ENCODE results near the gene WDR55.
"Not testable (repeated sequence)": the region's sequence is repeated elsewhere in the genome, so short reads cannot be mapped to it uniquely, and the experiment has no call there.

Gene WDR55

DNA sequence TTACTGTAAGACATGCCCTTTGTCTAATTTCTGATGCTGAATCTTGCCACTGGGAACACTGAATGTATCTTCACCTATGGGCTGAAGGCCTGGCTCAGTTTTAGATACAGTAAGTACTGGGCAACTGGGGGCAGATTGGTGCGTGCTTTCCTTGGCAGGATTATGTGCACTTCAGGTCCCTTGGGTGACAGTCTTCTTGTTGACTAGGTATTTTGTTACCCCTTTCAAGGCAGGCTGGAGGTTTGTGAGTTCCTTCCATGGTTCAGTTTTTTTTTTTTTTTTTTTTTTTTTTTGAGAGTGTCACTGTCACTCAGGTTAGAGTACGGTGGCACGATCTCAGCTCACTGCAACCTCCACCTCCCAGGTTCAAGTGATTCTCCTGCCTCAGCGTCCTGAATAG, 43.1 kb downstream of the WDR55 start:
- no peak overlapping the region for H3K4me3 ChIP-seq (ENCODE audit: low read depth, low read length)
- TF ChIP-seq, protein P1, sequence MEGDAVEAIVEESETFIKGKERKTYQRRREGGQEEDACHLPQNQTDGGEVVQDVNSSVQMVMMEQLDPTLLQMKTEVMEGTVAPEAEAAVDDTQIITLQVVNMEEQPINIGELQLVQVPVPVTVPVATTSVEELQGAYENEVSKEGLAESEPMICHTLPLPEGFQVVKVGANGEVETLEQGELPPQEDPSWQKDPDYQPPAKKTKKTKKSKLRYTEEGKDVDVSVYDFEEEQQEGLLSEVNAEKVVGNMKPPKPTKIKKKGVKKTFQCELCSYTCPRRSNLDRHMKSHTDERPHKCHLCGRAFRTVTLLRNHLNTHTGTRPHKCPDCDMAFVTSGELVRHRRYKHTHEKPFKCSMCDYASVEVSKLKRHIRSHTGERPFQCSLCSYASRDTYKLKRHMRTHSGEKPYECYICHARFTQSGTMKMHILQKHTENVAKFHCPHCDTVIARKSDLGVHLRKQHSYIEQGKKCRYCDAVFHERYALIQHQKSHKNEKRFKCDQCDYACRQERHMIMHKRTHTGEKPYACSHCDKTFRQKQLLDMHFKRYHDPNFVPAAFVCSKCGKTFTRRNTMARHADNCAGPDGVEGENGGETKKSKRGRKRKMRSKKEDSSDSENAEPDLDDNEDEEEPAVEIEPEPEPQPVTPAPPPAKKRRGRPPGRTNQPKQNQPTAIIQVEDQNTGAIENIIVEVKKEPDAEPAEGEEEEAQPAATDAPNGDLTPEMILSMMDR (IDR thresholded peaks at IDR 0.05; ENCODE audit: insufficient read depth, low read length, missing control alignments), result no peak
- ChIA-PET CTCF (no interaction called here), POLR2A (no interaction called here)
- no peak for DNase-seq (ENCODE audit: low read depth, low spot score)

DNA sequence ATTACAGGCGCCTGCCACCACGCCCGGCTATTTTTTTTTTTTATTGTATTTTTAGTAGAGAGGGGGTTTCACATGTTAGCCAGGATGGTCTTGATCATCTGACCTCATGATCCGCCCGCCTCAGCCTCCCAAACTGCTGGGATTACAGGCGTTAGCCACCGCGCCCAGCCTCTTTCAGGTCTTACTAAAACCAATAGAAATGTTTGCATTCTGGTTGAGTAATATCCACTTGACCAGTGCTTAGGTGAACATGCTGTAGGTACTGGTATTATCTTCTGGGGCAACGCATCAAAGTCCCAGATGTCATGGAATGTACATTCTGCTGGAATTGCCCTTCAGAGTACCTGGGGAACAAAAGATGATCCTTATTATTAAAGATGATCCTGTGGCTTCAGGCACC, 44.1 kb downstream of the WDR55 start:
- DNase-seq (ENCODE audit: low read depth, low spot score); H3K4me3 ChIP-seq (ENCODE audit: low read depth, low read length); CTCF ChIA-PET: not testable (repeated sequence)
- POLR2A ChIA-PET, result interaction anchor here (1.4 kb wide), 1 partner anchor 10 kb away, joined by 3 read pairs; no protein-coding TSS in a partner anchor

GRCh38 chr5:140710899-140711552, 46.3 kb downstream of the WDR55 start:
- peak; percentile 94 for DNase-seq (ENCODE audit: low read depth, low spot score)
- H3K4me3 ChIP-seq (ENCODE audit: low read depth, low read length), result peak overlapping the region; percentile 67
- POLR2A ChIA-PET, result interaction anchor here (1.1 to 2.3 kb wide), 3 partner anchors 11 to 154 kb away, joined by 4 to 8 read pairs (median 6); partner anchors contain the start of genes HARS1, HARS2, SRA1 and ZMAT2
- CTCF ChIA-PET, result interaction anchor here (0.7 to 2.1 kb wide), 6 partner anchors 8 to 348 kb away, joined by 3 to 9 read pairs (median 3); no protein-coding TSS in a partner anchor
- TF ChIP-seq, protein P1 (IDR thresholded peaks at IDR 0.05; ENCODE audit: insufficient read depth, low read length, missing control alignments), result no peak

- POLR2A ChIA-PET, result interaction anchor here (1.1 to 1.8 kb wide), 2 partner anchors 21 to 154 kb away, joined by 4 to 6 read pairs; partner anchors contain the start of genes HARS1, HARS2 and SRA1
- CTCF ChIA-PET, result interaction anchor here (0.9 to 2.1 kb wide), 2 partner anchors 8 to 348 kb away, joined by 3 to 9 read pairs; no protein-coding TSS in a partner anchor
- H3K4me3 ChIP-seq (ENCODE audit: low read depth, low read length), result no peak overlapping the region
- TF ChIP-seq, protein P1 (IDR thresholded peaks at IDR 0.05; ENCODE audit: insufficient read depth, low read length, missing control alignments), result no peak
- no peak for DNase-seq (ENCODE audit: low read depth, low spot score)
Measured at GRCh38 chr5:140711794-140712193, 47.1 kb downstream of the WDR55 start.

DNA sequence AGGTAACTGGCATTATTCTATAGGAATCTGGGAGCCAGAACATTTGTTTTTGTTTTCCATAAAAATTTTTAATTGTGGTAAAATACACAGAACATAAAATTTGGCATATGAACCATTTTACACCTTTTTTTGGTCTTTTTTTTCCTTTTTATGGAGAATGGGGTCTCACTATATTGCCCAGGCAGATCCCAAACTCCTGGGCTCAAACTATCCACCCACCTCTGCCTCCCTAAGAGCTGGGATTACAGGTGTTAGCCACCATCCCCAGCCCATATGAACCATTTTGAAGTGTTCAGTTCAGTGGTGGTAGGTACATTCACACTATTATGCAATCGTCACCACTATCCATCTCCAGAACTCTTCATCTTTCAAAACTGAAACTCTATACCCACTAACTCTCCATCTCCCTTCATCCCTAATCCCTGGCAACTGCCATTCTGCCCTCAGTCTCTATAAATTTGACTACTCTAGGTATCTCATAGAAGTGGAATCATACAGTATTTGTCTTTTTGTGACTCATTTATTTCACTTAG, 48.9 kb downstream of the WDR55 start:
- POLR2A ChIA-PET, result no interaction called here
- CTCF ChIA-PET, result no interaction called here

DNA sequence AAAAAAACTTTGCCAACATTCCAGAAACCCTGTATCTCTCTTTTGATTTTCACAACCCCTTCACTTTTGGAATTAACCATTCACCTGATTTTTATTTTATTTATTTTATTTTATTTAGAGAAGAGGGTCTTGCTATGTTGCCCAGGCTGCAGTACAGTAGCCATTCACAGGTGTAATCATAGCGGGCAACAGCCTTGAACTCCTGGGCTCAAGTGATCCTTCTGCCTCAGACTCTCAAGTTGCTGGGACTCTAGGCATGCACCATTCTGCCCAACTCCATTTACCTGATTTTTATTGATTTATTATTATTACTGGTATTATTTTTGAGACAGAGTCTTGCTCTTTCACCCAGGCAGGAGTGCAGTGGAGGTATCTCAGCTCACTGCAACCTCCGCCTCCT, 51.5 kb downstream of the WDR55 start:
- H3K4me3 ChIP-seq (ENCODE audit: low read depth, low read length); POLR2A ChIA-PET: not testable (repeated sequence)
- CTCF ChIA-PET, result interaction anchor here (2.0 kb wide), 1 partner anchor 356 kb away, joined by 5 read pairs; the partner anchor contains the start of gene SLC4A9

More for the DNA sequence above, 48.9 kb downstream of the WDR55 start:
- no peak for DNase-seq (ENCODE audit: low read depth, low spot score)
- TF ChIP-seq, protein P1 (IDR thresholded peaks at IDR 0.05; ENCODE audit: insufficient read depth, low read length, missing control alignments), result no peak
- H3K4me3 ChIP-seq (ENCODE audit: low read depth, low read length), result no peak overlapping the region

DNA sequence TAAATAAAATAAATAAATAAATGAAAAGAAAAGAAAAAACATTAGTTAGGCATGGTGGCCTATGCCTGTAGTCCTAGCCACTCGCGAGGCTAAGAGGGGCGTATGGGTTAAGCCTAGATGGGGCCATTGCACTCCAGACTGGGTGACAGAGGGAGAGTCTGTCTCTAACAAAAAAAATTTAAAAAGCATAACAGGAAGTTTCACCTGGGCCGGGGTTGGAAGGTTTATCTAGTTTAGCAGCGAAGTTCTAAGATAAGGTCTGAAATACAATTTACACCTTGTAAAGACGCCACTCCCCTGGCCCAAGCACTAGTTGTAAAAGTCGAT, 53.5 kb downstream of the WDR55 start:
- no peak for DNase-seq (ENCODE audit: low read depth, low spot score)
- ChIA-PET POLR2A (interaction anchor here (0.6 to 1.3 kb wide), 5 partner anchors 9 to 318 kb away, joined by 3 to 4 read pairs (median 3); partner anchors contain the start of genes HARS1 and ZMAT2), CTCF (interaction anchor here (0.6 to 4.9 kb wide), 5 partner anchors 346 to 474 kb away, joined by 3 to 57 read pairs (median 6); partner anchors contain the start of gene SLC4A9)
- TF ChIP-seq, protein P1 (IDR thresholded peaks at IDR 0.05; ENCODE audit: insufficient read depth, low read length, missing control alignments), result no peak
- H3K4me3 ChIP-seq (ENCODE audit: low read depth, low read length), result peak overlapping the region; percentile 34; the same call in 1 of the 2 replicates

More for the DNA sequence above, 51.5 kb downstream of the WDR55 start:
- not testable (repeated sequence) for DNase-seq (ENCODE audit: low read depth, low spot score)

DNA sequence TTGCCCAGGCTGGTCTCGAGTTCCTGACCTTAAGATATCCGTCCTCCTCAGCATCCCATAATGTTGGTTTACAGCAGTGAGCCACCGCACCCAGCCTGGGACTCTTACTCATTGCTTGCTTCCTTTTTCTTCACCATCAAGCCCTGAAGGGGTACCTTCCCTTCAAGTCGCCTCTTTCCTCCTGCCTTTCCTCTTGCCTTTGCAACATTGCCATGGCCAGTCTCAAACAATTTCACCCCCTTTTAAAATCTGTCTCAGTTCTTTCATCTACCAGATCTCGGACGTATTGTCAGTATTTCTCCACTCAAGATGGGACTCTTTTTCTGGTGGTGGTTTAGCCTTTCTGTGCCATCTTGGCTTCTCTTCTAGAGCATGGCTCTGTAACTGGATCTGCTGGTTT, 56.0 kb downstream of the WDR55 start:
- CTCF ChIA-PET, result interaction anchor here (0.6 to 4.9 kb wide), 8 partner anchors 9 to 478 kb away, joined by 3 to 57 read pairs (median 10); partner anchors contain the start of gene SLC4A9

GRCh38 chr5:140721395-140721794, 56.7 kb downstream of the WDR55 start:
- CTCF ChIA-PET, result interaction anchor here (0.9 to 4.9 kb wide), 5 partner anchors 10 to 479 kb away, joined by 3 to 57 read pairs (median 20); partner anchors contain the start of gene SLC4A9
- DNase-seq (ENCODE audit: low read depth, low spot score); H3K4me3 ChIP-seq (ENCODE audit: low read depth, low read length); POLR2A ChIA-PET: not testable (repeated sequence)

More for the DNA sequence above, 56.0 kb downstream of the WDR55 start:
- H3K4me3 ChIP-seq (ENCODE audit: low read depth, low read length); DNase-seq (ENCODE audit: low read depth, low spot score); POLR2A ChIA-PET: not testable (repeated sequence)

Data from AG04449 (cell line).